Keratinocyte (primary cell): ENCODE data around the gene NAT16. TPM values are rescaled to one million over a fixed set of nuclear protein-coding genes. Genes with fewer than 3 reads are reported as not detected.
A peak's percentile ranks its signal among the peaks of the same experiment; 100 is the strongest.

ENCODE experiments used
- DNase-seq: peaks from one replicate; pipeline ENCODE4 v3.0.0-alpha.2; 2011; ENCODE audit warnings: low read depth, missing footprints, low spot score
- FAIRE-seq: peaks from 2 replicates; lab custom pipeline; 2011; peaks lifted over from hg19 to GRCh38; lab: Jason Lieb, UNC
- H2AFZ ChIP-seq: 2 replicates; pipeline ENCODE4 v1.6.0; 2012; ENCODE audit warnings: low read length, control low read depth, inconsistent platforms; ENCODE audit not compliant: control insufficient read depth
- H3K27ac ChIP-seq: 2 replicates; pipeline ENCODE4 v1.5.1; 2011; ENCODE audit warnings: low read length; ENCODE audit not compliant: control insufficient read depth, insufficient read depth
- H3K27me3 ChIP-seq: 3 replicates; pipeline ENCODE4 v1.6.0; 2011; ENCODE audit warnings: low read length; ENCODE audit not compliant: control insufficient read depth, insufficient read depth; ENCODE audit errors: extremely low read depth
- H3K36me3 ChIP-seq, 2 experiments: 2 replicates in 1 of 2; 3 replicates in 1 of 2; pipeline ENCODE4 v1.5.1; 2011; ENCODE audit warnings: low read length in 2 of 2, mild to moderate bottlenecking in 1 of 2; ENCODE audit not compliant: control insufficient read depth in 2 of 2, insufficient read depth in 2 of 2; ENCODE audit errors: extremely low read depth in 1 of 2
- H3K4me1 ChIP-seq: 3 replicates; pipeline ENCODE4 v1.5.1; 2011; ENCODE audit warnings: low read length; ENCODE audit not compliant: control insufficient read depth, insufficient read depth; ENCODE audit errors: extremely low read depth
- H3K4me2 ChIP-seq: 3 replicates; pipeline ENCODE4 v1.6.0; 2011; ENCODE audit warnings: low read depth, low read length; ENCODE audit not compliant: control insufficient read depth, insufficient read depth; ENCODE audit errors: extremely low read depth
- H3K4me3 ChIP-seq, 3 experiments: fragments of 200-600 bp in 1 of 3; sonication (generic) in 1 of 3; 2 replicates in 2 of 3; 3 replicates in 1 of 3; pipeline ENCODE4 v1.5.1; 2011 to 2016; ENCODE audit warnings: low read length in 3 of 3, mild to moderate bottlenecking in 3 of 3, control low read depth in 2 of 3, inconsistent platforms in 1 of 3, low read depth in 1 of 3, mixed read lengths in 1 of 3, mixed run types in 1 of 3, moderate library complexity in 1 of 3; ENCODE audit not compliant: control insufficient read depth in 2 of 3, insufficient read depth in 2 of 3; ENCODE audit errors: extremely low read depth in 1 of 3
- H3K79me2 ChIP-seq: 2 replicates; pipeline ENCODE4 v1.6.0; 2012; ENCODE audit warnings: low read length; ENCODE audit not compliant: control insufficient read depth, insufficient read depth
- H3K9ac ChIP-seq: 3 replicates; pipeline ENCODE4 v1.6.0; 2011; ENCODE audit warnings: low read length; ENCODE audit not compliant: control insufficient read depth, insufficient read depth; ENCODE audit errors: extremely low read depth
- H3K9me1 ChIP-seq: 3 replicates; pipeline ENCODE4 v1.6.0; 2011; ENCODE audit warnings: low read length; ENCODE audit not compliant: control insufficient read depth, insufficient read depth; ENCODE audit errors: extremely low read depth
- H3K9me3 ChIP-seq: 2 replicates; pipeline ENCODE4 v1.5.1; 2012; ENCODE audit warnings: low read depth, low read length; ENCODE audit not compliant: control insufficient read depth
- H4K20me1 ChIP-seq: 3 replicates; pipeline ENCODE4 v1.6.0; 2011; ENCODE audit warnings: low read length; ENCODE audit not compliant: control insufficient read depth, insufficient read depth; ENCODE audit errors: extremely low read depth
- CTCF ChIP-seq, 3 experiments: IDR thresholded peaks in 1 of 3; conservative IDR thresholded peaks in 1 of 3; optimal IDR thresholded peaks in 1 of 3; 2 replicates in 2 of 3; 3 replicates in 1 of 3; pipeline versions ENCODE3 to v1.5.1; 2011; ENCODE audit warnings: low read length in 3 of 3, mild to moderate bottlenecking in 3 of 3, moderate library complexity in 2 of 3, control low read depth in 1 of 3, inconsistent platforms in 1 of 3; ENCODE audit not compliant: insufficient read depth in 2 of 3; ENCODE audit errors: extremely low read depth in 1 of 3
- EZH2 ChIP-seq: IDR thresholded peaks from one replicate; pipeline ENCODE4 v1.6.1; 2012; ENCODE audit warnings: inconsistent platforms, mild to moderate bottlenecking, low read length, moderate library complexity
- dilution Hi-C: fragments of 300-500 bp; cut with MboI; formaldehyde crosslinking; loops from one replicate; pipeline ENCODE4 v1.7.0; 2020; ENCODE audit warnings: low sequenced_read_pairs; ENCODE audit not compliant: extremely low pct_ligation_motif_present
- polyA plus RNA-seq, 5 experiments: library from polyadenylated mRNA; depleted of rRNA in 3 of 5; stranded (reverse) in 3 of 5; stranded (forward) in 1 of 5; unstranded in 1 of 5; fragments of >200 nt; gene quantifications; 1 replicate in 1 of 5; 2 replicates in 3 of 5; 3 replicates in 1 of 5; pipeline versions ENCODE4 v1.2.1 to v1.2.3, GENCODE V29; 2011 to 2012; ENCODE audit warnings: missing spikeins in 2 of 5, low read depth in 1 of 5, low replicate concordance in 1 of 5

Gene NAT16
- polyA plus RNA-seq, 1 donor (not counting 4 experiments of a cell fraction or from before 2014, with no cell fraction given), result not detected

GRCh38 chr7:101173752-101174244, 6.3 kb downstream of the NAT16 start:
- TF ChIP-seq CTCF (optimal IDR thresholded peaks at IDR 0.05 in 1 of 3, IDR thresholded peaks at IDR 0.05 in 1 of 3, conservative IDR thresholded peaks at IDR 0.05 in 1 of 3; ENCODE audit: extremely low read depth in 1 of 3, insufficient read depth in 2 of 3, low read length in 3 of 3) (no peak), EZH2 (no peak)
- Histone ChIP-seq H2AFZ (no peak overlapping the region), H3K36me3 (no peaks in the 10 kb centered on the region), H4K20me1 (no peaks in the 10 kb centered on the region), H3K4me1 (peaks cover 19% of the 10 kb centered on the region), H3K9ac (no peak overlapping the region), H3K27me3 (peaks cover 89% of the 10 kb centered on the region), H3K9me1 (no peaks in the 10 kb centered on the region), H3K4me3 (peak overlapping the region in 1 of 3 experiments; percentile 7), H3K27ac (no peak overlapping the region), H3K9me3 (no peaks in the 10 kb centered on the region), H3K4me2 (peak overlapping the region; percentile 58), H3K79me2 (no peaks in the 10 kb centered on the region)
- no peak for FAIRE-seq
- DNase-seq, result no peak
- dilution Hi-C loops, result no loop called here

GRCh38 chr7:101172854-101173751, 7.0 kb downstream of the NAT16 start:
- Histone ChIP-seq H3K4me1 (peaks cover 26% of the 10 kb centered on the region), H3K79me2 (no peaks in the 10 kb centered on the region), H3K4me3 (peak overlapping the region in 1 of 3 experiments; percentile 38), H3K4me2 (peak overlapping the region; percentile 58), H3K9ac (no peak overlapping the region), H3K27me3 (peaks cover 89% of the 10 kb centered on the region), H3K9me3 (no peaks in the 10 kb centered on the region), H3K36me3 (no peaks in the 10 kb centered on the region), H3K27ac (no peak overlapping the region), H4K20me1 (peaks cover 3% of the 10 kb centered on the region), H3K9me1 (no peaks in the 10 kb centered on the region), H2AFZ (no peak overlapping the region)
- no peak for DNase-seq
- FAIRE-seq, result no peak
- dilution Hi-C loops, result no loop called here
- TF ChIP-seq CTCF (optimal IDR thresholded peaks at IDR 0.05 in 1 of 3, IDR thresholded peaks at IDR 0.05 in 1 of 3, conservative IDR thresholded peaks at IDR 0.05 in 1 of 3; ENCODE audit: extremely low read depth in 1 of 3, insufficient read depth in 2 of 3, low read length in 3 of 3), result no peak
- peak; percentile 97 for TF ChIP-seq EZH2
